GM18519 (cell line): ENCODE results near the gene DOK1.

ENCODE experiments used
- ATAC-seq: cut with Tn5 transposase; IDR thresholded peaks from one replicate; pipeline ENCODE4 v1.9.1; 2021; ENCODE audit warnings: mild to moderate bottlenecking, moderate library complexity; ENCODE audit not compliant: unreplicated experiment, low FRiP score

DOK1 gene

DNA sequence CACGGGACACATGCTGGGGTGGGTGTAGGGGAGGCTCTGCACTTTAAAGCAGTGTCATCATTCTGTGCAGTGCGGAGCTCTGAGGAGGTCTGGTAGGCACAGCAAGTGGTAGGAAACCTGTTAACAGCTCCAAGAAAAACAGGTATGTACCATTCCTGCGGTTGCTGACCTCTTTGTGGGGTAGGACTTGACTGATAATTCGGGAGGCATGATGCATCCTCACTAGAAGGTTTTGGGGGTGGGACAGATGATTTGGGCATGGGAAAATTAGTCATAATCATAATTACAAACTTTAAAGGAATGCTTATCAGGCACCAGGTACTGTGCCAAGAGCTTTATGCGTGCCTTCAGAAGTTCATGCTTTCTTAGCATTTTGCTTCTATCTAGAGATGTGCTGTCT, 9.7 kb downstream of the DOK1 start:
- no peak for ATAC-seq

DNA sequence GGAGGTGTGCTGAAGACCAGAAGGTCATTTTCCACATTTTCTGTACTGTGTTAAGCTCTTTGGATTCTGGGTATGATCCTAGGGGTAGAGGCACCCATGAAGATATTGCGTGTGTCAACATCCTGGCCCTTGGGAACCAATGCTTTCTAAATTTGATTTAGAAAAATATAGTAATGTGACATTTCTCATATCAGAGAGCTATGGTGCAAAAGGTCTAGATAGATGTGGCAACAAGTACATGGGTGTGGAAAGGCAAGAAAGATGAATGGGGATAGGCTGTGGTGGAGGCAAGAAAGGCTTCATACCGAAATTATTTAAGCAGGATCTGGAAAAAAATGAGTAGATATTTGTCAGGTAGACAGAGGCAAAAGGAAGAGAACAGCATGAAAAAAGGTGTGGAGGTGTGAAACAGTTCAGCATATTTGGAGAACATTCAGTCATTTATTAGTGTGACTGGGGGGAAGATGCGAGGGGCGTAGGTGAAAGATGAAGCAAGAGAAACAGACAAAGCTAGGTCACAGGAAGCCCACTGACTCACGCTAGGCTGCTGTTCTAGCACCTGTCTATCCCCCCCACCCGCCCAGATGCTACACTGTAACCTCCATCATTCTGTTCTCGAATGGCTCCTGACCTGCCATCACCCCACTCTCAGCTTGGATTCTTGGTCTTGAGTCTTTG, 11.7 kb downstream of the DOK1 start:
- no peak for ATAC-seq

DNA sequence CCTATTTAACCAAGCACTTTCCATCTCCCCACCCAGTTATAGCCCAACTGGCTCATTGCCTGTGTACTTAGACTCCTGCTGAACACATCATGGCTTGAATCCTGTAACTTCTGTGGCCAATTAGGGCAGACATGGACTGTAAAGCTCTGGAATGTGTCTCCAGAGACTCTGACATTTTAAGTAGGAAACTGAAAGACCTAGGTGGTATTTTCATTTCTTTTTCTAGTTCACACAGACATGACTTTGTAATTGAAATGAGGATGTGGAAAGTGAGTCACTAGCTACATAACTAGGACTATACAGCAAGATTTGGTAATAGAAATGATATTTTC, 12.2 kb downstream of the DOK1 start:
- no peak for ATAC-seq

DNA sequence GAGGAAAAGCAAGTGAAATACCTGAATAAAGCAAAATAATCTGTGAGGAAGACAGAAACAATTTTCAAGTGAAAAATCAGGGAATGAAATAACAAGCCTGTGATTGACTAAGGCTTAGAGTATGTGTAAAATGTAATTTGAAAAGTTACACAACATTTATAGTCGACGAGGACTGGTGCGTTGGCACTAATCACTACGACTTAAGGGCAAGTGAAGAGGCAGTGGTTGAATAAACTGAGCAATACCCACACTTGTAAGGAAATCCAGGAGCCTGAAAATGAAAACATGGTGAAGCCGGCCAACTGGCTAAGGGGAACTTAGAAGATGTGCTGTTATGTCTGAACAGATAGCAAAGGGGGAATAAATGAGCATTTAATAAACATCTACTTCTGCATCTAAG, 13.4 kb downstream of the DOK1 start:
- ATAC-seq = no peak

DNA sequence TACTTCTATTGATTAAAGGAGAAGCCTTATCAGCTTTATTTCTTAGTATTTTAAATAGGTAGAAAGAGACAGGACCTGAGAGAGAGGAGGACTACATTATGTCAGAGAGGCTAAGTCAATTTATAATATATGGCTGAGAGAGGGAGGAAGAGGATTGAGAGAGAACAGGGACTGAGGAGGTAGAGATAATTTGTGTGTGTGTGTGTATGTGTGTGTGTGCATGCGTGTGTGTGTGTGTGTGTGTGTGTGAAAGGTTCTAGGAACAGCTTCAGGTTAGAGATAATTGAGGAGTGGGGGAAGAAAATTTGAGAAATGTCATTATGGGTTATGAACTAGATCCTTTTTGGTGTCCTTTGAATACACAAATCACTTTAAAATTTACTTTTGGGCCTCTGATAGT, 15.2 kb downstream of the DOK1 start:
- no peak for ATAC-seq

DNA sequence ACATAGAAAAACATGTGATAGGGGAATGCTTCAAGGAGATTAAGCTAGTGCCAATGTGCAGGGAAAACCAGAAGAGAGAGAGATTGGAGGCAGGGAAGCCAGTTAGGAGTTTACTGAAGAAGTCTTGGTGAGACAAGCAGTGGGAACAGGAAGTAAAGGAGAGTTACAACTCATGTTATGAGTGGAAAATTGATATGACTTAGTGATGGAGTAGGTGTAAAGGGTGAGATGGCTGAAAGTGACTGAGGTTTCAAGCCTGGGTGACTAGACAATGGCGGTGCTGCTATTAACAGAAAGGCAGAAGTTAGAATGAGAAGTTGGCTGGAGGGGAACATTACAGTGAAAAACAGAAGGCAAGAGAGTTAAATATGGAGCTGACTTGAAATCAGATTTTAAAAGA, 16.5 kb downstream of the DOK1 start:
- peak; percentile 46 for ATAC-seq

DNA sequence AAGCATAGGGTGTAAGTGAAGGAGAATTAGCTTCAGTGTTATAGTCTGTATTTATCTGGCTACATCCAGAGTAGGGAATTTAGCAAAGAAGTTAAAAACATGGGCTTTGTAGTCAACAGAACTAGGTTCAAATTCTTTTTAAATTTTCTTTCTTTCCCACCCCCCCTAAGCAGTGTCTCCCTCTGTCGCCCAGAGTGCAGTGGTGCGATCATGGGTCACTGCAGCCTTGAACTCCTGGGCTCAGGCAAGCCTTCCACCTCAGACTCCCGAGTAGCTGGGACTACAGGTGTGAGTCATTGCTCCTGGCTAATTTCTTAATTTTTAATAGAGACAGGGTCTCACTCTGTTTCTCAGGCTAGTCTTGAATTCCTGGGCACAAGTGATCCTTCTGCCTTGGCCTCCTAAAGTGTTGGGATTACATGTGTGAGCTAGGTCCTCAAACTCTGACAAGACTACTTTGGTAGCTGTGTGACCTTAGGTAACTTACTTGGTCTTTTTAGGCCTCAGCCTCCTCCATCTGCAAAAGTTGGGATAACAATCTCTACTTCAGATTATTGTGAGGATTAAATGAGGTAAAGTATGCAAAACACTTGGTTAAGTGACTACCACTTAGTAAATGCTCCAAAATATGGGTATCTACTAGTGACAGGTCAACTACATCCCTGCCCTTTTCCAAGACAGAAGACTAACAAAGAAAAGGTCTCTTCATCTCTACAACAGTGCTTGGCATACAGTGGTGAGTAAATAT, 17.8 kb downstream of the DOK1 start:
- no peak for ATAC-seq

DNA sequence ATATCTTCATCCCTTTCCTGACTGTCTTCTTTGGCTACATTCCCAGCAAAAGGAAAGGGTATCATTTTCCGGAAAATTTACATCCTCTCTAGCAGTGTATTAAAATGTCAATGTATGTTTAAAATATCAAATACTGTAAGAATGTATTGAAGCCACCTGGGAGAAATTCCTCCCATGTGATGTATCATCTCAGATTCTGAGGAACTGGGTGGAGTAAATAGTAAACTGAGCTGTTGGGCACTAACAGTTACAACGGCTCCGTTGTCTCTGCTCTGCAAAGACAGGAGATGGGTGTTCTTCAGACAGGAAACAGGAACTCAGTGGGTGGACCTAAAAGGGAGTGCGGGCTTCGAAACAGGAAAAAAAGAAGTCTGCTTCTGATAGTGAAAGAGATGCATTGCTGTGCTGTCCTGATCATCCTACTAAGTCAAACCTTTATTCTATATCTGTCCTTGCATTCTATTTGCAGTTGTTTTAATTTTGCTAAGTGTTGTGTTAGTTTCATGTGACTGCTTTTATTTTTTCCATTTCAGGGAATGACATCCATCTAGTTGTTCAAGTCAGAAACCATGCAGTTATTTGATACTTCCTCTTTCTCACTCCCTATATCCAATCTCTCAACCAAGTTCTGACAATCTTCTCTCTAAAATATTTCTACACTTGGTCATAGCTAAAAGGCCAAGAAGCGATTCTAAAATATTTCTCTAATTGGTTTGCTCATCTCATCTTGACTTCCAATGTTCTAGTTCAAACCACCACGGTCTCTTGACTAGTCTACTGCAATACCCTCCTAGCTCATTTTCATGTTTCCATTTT, 19.4 kb downstream of the DOK1 start:
- no peak for ATAC-seq

DNA sequence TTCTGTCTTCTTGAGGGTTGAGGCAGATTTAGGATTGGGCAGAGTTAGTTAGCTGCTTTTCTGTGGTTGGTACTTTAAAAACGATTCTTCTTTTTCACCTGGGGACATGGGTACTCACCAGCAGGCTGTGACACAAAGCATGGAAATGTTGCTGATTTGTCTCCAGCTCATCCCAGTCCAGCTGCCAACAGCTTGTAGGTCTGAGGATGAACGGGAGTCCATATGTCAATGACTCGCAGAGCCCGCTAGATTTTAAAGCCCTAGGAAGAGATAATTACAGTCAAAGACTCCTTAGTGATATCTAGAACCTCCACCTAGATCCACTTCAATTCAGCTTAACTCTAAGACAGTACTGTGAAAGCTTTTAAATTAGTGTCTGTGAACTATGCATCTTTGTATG, 20.8 kb downstream of the DOK1 start:
- ATAC-seq = no peak

DNA sequence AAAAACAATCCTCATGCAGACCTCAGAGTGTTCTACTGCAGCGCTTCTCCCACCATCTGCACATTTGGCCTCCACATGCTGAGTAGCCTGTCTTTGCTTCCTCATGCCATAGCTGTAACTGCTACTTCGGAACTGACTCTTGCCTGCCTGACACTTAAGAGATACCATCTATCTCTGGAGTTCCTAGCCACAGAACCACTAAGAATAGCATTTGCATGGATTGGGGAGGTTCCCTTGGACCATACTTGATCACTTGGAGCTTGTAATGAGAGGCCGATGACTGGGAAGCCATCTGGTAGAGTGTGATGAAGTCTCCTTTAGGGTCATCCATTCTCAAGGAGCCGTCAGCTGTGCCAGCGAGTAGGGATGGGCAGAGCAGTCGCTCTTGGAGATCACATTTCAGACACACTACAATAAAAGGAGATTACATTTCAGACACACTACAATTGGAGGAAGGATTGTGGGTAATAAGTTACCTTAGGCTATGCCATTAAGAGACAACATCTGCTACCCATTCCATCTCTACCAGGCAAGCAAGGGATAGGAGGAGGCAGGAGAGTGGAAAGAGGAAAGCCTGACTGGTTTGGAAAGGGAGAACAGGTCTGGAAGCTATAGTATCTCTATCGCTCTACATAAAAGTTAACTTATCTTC, 21.8 kb downstream of the DOK1 start:
- no peak for ATAC-seq

DNA sequence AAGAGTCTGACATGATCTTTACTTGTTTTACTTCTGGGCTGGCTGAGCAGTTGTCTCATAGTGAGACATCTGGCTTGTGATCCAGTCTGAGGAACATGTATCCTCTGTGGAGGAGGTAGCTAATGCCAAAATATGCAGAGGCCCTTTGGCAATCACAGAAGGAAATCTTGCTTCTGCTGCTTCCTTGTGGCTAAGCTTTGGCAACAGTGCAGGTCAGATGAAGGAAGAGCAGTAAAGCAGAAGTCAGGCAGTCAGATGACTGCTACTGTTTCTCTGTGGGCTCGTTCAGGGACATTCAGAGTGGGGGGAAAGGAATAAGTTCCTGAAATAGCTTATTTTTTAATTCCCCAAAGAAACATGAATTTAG, 22.3 kb downstream of the DOK1 start:
- ATAC-seq = no peak

DNA sequence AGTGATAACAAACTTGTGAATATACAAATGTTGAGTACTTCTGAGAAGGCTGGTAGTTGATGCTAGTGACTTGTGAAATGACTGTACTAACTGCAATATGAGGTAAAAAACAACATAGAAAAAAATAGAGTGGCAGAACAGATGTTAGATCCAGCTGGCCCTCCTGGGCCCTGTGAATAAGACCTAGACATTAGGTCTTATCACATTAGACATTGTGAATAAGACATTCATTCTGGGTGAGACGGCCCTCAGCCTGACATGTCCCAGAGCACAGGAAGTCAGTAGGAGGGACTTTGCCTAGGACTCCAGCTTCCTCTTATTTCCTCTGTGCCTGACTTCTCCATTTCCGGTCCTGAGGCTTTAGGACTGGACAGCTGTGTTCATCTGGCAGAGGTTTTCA, 22.9 kb downstream of the DOK1 start:
- ATAC-seq = no peak

DNA sequence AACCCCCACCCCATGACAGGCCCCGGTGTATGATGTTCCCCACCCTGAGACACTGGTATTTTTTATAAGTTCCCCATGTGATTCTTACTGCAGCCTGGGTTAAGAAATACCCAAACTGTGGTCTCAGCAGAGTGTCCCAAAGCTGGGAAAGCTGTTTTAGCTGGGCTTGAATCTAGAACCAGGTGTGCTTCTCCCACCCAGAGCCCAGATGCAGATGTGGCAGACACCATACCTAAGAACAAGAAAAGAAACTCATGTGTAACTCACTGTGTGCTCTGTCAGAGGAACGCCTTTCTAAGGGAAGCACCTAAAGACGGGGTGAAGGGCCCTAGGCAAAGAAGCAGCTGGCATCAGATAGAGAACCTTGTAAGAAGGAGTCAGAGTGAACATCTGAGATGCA, 23.9 kb downstream of the DOK1 start:
- ATAC-seq = no peak

DNA sequence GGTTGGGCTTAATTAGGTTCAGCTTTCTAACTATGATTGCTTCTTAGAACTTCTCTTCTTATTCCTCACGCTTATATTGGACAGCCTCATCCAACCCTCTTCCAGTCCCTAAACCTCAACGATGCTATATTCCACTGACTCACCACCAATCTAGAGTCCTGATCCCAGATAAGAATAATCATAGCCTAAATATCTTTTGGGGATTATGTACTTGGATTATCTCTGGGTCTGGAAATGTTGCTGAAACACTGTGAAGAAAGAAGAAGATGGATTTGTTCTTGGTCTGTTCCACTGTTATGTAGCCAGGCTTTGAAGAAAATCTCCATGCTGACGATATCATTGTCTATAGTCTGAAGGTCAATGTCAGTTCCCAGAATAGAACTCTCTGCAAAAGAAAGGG, 26.9 kb downstream of the DOK1 start:
- no peak for ATAC-seq

DNA sequence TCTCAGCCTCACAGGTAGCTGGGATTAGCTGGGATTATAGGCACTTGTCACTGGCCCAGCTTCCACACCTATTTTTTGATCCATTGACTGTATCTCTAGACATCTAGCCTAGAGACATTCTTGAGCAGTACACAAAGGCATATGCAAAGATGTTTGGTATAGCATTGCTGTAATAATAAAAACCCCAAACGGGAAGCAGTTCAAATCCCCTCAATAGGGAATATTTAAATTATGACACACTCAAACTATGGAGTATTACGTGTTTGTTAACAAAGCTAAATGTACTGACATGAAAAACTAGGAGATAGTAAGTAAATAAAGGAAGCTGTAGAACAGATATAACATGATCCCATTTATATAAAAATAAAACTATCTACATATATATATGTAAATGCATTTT, 27.7 kb downstream of the DOK1 start:
- ATAC-seq = no peak

DNA sequence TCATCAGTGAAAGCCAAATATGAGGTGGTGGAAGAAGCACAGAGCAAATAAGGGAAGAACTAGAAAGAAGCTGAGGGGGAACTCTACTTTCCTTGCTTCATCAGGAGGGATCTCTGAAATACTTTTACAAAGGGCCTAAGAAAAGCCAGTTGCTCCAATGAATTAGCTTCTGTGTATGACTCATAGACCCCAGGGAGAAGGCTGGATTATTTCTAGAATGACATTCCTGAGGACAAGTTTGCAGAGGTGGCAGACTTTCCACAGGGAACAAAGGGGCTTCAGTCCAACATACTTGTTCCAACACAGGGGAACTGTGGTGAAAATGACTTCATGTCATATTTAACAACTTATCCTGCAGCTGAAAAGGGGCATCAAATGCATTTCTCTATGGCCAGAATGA, 29.0 kb downstream of the DOK1 start:
- ATAC-seq = no peak

DNA sequence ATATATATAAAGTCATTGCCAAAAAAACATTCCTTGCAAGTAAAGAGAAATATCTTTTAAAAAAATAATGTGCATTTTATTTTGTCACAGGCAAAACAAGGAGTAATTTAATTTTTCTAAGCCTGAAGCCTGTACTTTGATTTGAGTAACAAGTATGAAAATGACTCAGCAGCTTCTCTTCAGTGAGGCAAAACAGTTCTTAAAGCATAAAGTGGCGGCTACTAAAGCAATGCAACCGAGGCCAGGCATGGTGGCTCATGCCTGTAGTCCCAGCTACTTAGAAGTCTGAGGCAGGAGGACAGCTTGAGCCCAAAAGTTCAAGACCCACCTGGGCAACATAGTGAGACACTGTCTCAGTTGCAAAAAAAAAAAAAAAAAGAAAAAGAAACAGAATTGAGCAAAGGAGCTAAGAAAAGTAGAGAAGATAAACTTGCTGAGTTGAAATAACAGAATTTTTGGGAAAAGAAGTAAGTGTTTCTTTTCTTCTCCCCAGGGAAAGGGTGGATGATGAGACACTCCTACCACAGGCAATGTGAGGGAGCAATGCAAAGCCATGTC, 29.6 kb downstream of the DOK1 start:
- no peak for ATAC-seq

DNA sequence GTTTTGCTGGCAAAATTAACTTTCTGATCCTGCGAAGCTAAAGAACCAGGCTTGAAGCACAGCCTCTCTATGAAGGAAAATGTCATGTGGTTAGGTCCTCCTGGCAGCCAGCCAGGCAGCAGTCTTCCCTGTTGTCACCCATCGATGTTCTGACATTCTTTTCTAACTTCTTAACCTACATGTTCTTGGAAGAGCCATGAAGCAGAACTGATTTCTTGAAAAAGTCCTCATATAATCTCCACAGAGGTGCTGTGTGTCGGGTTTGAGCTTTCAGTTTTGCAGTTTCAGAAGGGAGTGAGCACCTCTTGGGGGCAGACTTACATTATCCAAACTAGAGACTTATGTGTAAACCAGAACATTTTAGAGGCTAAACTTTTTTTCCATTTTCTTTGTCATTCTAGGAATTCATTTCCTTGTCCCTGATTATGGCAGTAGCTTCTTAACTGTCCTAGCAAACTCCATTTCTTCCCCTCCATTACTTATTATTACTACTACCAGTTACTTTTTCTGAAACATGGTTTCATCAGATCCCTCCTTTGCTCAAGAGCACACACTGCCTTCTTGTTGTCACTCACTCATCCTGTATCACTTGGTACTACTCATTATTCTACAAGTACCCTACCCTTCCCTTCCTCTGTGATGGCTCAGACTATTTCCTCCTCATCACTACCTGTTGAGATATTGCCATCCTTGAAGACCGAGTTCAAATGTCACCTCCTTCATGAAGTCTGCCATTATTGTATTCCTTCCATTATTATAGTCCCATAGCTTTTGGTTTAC, 31.1 kb downstream of the DOK1 start:
- no peak for ATAC-seq

DNA sequence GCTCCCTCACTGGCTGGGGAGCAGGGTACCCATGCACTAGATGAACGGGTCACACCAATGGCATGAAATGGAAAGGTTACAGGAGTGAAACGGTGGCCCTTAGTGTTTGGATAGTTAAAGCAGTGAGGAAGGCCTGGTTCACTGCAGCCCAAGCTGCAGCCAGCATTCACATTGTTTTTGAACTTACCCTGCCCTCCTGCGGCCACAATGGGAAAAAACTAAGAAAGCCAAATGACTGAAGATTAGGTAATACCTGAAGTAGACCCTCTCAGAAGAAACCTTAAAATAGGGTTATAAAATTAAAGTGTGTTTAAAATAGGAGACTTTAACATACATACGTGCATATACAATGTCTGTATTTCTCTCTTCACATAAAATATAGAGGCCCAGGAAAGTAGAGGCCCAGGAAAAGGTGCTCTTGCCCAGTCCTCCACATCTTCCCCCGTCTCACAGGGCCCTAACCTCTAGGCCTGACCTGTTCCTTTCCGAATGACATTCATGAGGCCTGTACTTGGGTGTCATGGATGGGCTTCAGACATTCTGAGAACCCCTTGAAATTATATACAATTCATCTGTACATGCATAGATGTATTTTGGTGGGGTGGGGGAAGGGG, 33.3 kb downstream of the DOK1 start:
- ATAC-seq = no peak

DNA sequence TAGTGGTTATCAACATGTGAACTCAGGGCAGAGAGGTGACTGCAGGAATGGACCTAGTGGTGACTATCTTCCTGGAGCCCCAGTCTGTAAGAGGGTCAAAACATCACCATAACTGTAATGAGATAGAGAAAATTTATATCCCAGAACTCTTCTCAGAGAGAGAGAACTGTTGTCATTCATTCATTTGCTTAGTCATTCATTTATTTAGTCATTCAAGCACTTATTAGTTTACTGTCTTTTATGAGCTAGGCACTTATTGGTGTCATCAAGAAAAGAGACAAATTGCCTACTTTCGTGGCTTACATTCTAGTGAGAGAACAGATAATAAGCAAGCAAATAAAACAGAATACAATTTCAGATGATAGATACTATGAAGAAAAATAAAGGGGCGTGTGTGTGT, 34.1 kb downstream of the DOK1 start:
- ATAC-seq = no peak
